Breast epithelium (tissue), 3 donors: ENCODE results near the gene PTDSS2.

Experiments used
- POLR2AphosphoS5 ChIP-seq, 3 donors: sonication (generic); formaldehyde crosslinking; IDR thresholded peaks; one replicate each; pipeline ENCODE4 v1.6.1; 2017; ENCODE audit warnings: antibody characterized with exemption in 3 of 3
- TF ChIP-seq, protein P1 (sequence below), 3 donors: fragments of 450-650 bp; IDR thresholded peaks; one replicate each; pipeline ENCODE4 v1.5.1; 2016 to 2017; ENCODE audit warnings: antibody characterized with exemption in 3 of 3, mild to moderate bottlenecking in 3 of 3, moderate library complexity in 3 of 3

DNA sequence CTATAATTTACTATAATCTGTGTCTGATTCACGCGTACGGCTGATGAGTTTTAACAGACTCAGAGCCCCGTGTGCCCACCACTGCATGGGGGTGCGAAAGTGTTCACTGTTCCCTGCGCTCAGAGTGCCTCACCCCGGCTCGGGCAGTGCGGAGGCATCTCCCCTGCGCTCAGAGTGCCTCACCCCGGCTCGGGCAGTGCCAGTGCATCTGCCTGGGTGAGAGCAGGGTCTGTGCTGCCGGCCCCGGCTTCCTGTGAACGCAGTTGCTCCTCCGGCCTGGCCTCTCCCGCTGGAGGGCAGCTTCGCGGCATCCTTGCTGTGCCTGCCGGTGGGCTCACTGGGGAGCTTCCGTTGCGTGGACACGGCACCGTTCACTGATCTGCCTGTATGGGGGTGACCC, 14.2 kb downstream of the PTDSS2 start:
- TF ChIP-seq, protein P1, sequence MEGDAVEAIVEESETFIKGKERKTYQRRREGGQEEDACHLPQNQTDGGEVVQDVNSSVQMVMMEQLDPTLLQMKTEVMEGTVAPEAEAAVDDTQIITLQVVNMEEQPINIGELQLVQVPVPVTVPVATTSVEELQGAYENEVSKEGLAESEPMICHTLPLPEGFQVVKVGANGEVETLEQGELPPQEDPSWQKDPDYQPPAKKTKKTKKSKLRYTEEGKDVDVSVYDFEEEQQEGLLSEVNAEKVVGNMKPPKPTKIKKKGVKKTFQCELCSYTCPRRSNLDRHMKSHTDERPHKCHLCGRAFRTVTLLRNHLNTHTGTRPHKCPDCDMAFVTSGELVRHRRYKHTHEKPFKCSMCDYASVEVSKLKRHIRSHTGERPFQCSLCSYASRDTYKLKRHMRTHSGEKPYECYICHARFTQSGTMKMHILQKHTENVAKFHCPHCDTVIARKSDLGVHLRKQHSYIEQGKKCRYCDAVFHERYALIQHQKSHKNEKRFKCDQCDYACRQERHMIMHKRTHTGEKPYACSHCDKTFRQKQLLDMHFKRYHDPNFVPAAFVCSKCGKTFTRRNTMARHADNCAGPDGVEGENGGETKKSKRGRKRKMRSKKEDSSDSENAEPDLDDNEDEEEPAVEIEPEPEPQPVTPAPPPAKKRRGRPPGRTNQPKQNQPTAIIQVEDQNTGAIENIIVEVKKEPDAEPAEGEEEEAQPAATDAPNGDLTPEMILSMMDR (IDR thresholded peaks at IDR 0.05) = no peak
- no peak for TF ChIP-seq POLR2AphosphoS5 (IDR thresholded peaks at IDR 0.05)
